MM.1S (cell line): Measurements from ENCODE around the gene ICA1L.

Source experiments
- EZH2 ChIP-seq: fragments of 300-600 bp; sonication (generic); optimal IDR thresholded peaks from 2 replicates; pipeline ENCODE3; 2017; ENCODE audit warnings: low read depth, mild to moderate bottlenecking, antibody characterized with exemption, low read length, mixed read lengths
- TF ChIP-seq, protein P1 (sequence below): fragments of 300-600 bp; sonication (generic); IDR thresholded peaks from 2 replicates; pipeline ENCODE4 v1.5.1; 2016; ENCODE audit warnings: antibody characterized with exemption, low read length, mixed read lengths

GRCh38 chr2:202752071-202752470 is 119.5 kb downstream of the ICA1L start:
- TF ChIP-seq, protein P1, sequence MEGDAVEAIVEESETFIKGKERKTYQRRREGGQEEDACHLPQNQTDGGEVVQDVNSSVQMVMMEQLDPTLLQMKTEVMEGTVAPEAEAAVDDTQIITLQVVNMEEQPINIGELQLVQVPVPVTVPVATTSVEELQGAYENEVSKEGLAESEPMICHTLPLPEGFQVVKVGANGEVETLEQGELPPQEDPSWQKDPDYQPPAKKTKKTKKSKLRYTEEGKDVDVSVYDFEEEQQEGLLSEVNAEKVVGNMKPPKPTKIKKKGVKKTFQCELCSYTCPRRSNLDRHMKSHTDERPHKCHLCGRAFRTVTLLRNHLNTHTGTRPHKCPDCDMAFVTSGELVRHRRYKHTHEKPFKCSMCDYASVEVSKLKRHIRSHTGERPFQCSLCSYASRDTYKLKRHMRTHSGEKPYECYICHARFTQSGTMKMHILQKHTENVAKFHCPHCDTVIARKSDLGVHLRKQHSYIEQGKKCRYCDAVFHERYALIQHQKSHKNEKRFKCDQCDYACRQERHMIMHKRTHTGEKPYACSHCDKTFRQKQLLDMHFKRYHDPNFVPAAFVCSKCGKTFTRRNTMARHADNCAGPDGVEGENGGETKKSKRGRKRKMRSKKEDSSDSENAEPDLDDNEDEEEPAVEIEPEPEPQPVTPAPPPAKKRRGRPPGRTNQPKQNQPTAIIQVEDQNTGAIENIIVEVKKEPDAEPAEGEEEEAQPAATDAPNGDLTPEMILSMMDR = no peak
- TF ChIP-seq EZH2 = no peak
